Ishikawa (cell line): Measurements from ENCODE around the gene RBM44.

ENCODE experiments used
- CREB1 ChIP-seq: IDR thresholded peaks from 2 replicates; pipeline ENCODE4 v1.6.1; 2012; ENCODE audit warnings: low read depth
- EP300 ChIP-seq: IDR thresholded peaks from 2 replicates; pipeline ENCODE4 v1.6.1; 2012; ENCODE audit warnings: borderline replicate concordance
- NFIC ChIP-seq: IDR thresholded peaks from 2 replicates; pipeline ENCODE4 v1.6.1; 2012
- RAD21 ChIP-seq: IDR thresholded peaks from 2 replicates; pipeline ENCODE4 v1.6.1; 2012; ENCODE audit warnings: low read depth
- TAF1 ChIP-seq: IDR thresholded peaks from 2 replicates; pipeline ENCODE4 v1.6.1; 2012; ENCODE audit warnings: low read depth, mild to moderate bottlenecking
- TCF12 ChIP-seq: IDR thresholded peaks from 2 replicates; pipeline ENCODE4 v1.6.1; 2012; ENCODE audit warnings: low read depth
- TEAD4 ChIP-seq: IDR thresholded peaks from 2 replicates; pipeline ENCODE4 v1.6.1; 2012
- YY1 ChIP-seq: IDR thresholded peaks from 2 replicates; pipeline ENCODE4 v1.6.1; 2012; ENCODE audit warnings: low read depth
- TF ChIP-seq, protein P1 (sequence below): IDR thresholded peaks from 2 replicates; pipeline ENCODE4 v1.6.1; 2012; ENCODE audit warnings: low read depth, mild to moderate bottlenecking
- TF ChIP-seq, protein P2 (sequence below): IDR thresholded peaks from 2 replicates; pipeline ENCODE4 v1.6.1; 2012

DNA sequence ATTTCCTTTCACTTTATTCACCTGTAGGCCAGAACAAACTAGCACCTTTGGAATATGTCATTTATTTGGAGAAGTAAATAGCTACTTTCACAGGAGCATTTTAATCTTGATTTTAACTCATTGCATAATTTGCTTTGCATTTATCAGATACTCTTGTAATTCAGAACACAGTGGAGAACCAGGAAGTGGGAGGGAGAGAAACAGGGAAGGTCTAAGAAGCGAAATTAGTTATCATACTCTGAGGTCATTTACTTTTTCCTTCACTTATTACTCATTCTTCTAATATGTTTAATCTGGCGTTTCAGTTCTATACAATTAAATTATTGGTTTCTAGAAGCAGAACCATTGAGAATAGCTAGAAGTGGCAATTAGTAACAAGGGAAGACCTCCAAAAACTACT lies 20.7 kb downstream of the RBM44 start:
- TF ChIP-seq EP300 = no peak
- TF ChIP-seq, protein P1, sequence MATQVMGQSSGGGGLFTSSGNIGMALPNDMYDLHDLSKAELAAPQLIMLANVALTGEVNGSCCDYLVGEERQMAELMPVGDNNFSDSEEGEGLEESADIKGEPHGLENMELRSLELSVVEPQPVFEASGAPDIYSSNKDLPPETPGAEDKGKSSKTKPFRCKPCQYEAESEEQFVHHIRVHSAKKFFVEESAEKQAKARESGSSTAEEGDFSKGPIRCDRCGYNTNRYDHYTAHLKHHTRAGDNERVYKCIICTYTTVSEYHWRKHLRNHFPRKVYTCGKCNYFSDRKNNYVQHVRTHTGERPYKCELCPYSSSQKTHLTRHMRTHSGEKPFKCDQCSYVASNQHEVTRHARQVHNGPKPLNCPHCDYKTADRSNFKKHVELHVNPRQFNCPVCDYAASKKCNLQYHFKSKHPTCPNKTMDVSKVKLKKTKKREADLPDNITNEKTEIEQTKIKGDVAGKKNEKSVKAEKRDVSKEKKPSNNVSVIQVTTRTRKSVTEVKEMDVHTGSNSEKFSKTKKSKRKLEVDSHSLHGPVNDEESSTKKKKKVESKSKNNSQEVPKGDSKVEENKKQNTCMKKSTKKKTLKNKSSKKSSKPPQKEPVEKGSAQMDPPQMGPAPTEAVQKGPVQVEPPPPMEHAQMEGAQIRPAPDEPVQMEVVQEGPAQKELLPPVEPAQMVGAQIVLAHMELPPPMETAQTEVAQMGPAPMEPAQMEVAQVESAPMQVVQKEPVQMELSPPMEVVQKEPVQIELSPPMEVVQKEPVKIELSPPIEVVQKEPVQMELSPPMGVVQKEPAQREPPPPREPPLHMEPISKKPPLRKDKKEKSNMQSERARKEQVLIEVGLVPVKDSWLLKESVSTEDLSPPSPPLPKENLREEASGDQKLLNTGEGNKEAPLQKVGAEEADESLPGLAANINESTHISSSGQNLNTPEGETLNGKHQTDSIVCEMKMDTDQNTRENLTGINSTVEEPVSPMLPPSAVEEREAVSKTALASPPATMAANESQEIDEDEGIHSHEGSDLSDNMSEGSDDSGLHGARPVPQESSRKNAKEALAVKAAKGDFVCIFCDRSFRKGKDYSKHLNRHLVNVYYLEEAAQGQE = no peak
- no peak for TF ChIP-seq CREB1
- TF ChIP-seq RAD21 = no peak
- TF ChIP-seq, protein P2, sequence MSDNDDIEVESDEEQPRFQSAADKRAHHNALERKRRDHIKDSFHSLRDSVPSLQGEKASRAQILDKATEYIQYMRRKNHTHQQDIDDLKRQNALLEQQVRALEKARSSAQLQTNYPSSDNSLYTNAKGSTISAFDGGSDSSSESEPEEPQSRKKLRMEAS = no peak
- no peak for TF ChIP-seq NFIC
- no peak for TF ChIP-seq YY1
- TF ChIP-seq TAF1 = no peak
- no peak for TF ChIP-seq TEAD4
- TF ChIP-seq TCF12 = no peak
